ENCODE measurements around the gene ACAP2.

DNA sequence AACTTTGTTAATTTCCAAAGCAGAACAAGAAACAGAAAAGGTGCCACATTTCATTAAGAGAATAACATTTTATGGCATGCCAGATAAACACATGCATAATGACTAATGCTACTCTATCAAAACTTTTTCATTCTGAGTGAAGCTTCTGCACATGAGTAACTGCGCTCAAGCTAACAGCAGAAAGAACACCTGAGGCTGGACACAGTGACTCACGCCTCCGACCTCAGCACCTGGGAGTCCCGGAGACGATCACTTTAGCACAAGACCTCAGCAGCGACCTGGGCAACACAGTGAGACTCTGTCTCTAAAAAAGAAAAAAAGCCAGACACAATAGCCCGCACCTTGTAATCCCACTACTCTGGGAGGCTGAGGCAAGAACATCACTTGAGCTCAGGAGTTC is 70.6 kb downstream of the ACAP2 start:
- TF ChIP-seq SPI1 (IDR thresholded peaks at IDR 0.05; ENCODE audit: borderline replicate concordance, low read depth) (no peak), GABPA (IDR thresholded peaks at IDR 0.05; ENCODE audit: low read depth) (no peak), POLR2AphosphoS5 (IDR thresholded peaks at IDR 0.05; ENCODE audit: low read depth) (no peak)
- TF ChIP-seq, protein P1, sequence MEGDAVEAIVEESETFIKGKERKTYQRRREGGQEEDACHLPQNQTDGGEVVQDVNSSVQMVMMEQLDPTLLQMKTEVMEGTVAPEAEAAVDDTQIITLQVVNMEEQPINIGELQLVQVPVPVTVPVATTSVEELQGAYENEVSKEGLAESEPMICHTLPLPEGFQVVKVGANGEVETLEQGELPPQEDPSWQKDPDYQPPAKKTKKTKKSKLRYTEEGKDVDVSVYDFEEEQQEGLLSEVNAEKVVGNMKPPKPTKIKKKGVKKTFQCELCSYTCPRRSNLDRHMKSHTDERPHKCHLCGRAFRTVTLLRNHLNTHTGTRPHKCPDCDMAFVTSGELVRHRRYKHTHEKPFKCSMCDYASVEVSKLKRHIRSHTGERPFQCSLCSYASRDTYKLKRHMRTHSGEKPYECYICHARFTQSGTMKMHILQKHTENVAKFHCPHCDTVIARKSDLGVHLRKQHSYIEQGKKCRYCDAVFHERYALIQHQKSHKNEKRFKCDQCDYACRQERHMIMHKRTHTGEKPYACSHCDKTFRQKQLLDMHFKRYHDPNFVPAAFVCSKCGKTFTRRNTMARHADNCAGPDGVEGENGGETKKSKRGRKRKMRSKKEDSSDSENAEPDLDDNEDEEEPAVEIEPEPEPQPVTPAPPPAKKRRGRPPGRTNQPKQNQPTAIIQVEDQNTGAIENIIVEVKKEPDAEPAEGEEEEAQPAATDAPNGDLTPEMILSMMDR (IDR thresholded peaks at IDR 0.05; ENCODE audit: insufficient read depth, low read length), result no peak
- TF ChIP-seq, protein P2, sequence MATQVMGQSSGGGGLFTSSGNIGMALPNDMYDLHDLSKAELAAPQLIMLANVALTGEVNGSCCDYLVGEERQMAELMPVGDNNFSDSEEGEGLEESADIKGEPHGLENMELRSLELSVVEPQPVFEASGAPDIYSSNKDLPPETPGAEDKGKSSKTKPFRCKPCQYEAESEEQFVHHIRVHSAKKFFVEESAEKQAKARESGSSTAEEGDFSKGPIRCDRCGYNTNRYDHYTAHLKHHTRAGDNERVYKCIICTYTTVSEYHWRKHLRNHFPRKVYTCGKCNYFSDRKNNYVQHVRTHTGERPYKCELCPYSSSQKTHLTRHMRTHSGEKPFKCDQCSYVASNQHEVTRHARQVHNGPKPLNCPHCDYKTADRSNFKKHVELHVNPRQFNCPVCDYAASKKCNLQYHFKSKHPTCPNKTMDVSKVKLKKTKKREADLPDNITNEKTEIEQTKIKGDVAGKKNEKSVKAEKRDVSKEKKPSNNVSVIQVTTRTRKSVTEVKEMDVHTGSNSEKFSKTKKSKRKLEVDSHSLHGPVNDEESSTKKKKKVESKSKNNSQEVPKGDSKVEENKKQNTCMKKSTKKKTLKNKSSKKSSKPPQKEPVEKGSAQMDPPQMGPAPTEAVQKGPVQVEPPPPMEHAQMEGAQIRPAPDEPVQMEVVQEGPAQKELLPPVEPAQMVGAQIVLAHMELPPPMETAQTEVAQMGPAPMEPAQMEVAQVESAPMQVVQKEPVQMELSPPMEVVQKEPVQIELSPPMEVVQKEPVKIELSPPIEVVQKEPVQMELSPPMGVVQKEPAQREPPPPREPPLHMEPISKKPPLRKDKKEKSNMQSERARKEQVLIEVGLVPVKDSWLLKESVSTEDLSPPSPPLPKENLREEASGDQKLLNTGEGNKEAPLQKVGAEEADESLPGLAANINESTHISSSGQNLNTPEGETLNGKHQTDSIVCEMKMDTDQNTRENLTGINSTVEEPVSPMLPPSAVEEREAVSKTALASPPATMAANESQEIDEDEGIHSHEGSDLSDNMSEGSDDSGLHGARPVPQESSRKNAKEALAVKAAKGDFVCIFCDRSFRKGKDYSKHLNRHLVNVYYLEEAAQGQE (IDR thresholded peaks at IDR 0.05; ENCODE audit: insufficient replicate concordance, low read depth), result no peak
